HG03039 (cell line): Measurements from ENCODE around the gene BTAF1.
"Not testable (repeated sequence)": the region's sequence is repeated elsewhere in the genome, so short reads cannot be mapped to it uniquely, and the experiment has no call there.

Experiments used
- ATAC-seq: cut with Tn5 transposase; IDR thresholded peaks from one replicate; pipeline ENCODE4 v1.9.1; 2021; ENCODE audit warnings: mild to moderate bottlenecking, moderate library complexity; ENCODE audit not compliant: unreplicated experiment

The BTAF1 gene

DNA sequence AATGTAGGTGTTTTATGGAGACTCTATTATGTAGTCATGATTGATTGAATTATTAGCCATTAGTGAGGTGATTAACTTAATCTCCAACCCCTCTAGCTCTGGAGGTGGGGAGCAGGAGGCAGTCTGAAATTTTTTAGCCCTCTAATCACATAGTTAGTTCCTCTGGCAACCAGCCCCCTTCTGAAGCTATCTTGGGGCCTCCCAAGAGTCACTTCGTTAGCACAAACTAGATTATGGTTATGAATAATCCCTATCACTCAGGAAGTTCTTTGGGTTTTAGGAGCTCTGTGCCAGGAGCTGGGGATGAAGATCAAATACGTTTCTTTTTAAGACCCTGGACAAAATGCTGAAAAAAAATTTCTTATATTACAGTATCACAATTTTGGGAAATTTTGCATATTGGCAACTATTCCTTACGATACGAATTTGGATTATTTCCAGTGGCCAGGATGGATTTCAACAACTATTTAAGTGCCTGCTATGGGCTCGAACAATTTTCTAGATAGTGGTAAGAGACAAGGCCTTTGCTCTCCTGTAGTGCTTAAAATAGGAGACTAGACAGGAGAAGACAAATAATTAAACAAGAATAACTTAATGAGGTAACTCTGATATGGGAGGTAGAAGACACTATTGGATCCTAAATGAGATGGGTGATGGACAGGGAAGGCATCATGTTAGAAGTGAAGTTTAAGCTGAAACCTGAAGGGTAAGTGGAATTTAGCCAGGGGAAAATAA, 52.9 kb downstream of the BTAF1 start:
- no peak for ATAC-seq

DNA sequence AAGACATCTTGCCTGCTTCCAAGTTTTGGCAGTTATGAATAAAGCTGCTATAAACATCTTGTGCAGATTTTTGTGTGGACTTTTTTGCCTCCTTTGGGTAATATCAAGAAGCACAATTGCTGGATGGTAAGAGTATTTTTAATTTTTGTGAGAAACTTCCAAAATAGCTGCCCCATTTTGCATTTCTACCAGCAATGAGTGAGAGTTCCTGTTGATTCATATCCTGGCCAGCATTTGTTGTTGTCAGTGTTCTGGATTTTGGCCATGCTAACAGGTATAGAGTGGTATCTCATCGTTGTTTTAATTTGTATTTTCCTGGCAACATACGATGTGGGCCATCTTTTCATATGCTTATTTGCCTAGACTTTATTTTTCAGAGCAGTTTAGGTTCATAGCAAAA, 53.9 kb downstream of the BTAF1 start:
- ATAC-seq = no peak

DNA sequence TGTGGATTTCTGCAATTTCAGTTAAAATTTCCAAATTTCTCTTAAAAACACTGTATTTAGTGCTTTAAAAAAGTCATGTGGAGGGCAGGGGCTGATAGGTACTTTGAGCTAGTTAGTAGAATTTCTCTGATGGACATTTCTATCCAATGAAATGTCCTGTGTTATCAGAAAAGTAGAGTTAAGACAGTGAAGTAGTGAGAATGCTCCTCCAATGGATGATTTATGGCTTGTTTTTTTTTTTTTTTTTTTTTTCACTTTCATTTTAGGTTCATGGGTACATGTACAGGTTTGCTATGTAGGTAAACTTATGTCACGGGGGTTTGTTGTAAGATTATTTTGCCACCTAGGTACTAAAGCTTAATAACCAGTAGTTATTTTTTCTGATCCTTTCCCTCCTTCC, 55.0 kb downstream of the BTAF1 start:
- no peak for ATAC-seq

DNA sequence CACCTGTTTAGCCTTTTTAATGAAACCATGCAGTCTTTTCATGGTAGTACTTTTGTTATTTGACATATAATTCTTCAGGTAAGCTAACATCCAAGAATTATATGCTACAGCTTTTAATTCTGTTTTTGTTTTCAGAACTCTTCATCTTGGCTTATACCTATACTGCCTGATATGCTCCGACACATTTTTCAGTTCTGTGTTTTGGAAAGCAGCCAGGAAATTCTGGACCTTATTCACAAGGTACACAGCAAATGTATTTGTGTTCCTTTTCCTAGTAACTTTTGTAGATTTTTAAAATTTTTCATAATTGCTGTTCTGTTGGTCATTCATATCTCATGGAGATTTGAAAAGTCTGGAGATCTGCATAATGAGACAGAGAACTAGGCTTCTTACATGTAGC, 56.7 kb downstream of the BTAF1 start:
- no peak for ATAC-seq

DNA sequence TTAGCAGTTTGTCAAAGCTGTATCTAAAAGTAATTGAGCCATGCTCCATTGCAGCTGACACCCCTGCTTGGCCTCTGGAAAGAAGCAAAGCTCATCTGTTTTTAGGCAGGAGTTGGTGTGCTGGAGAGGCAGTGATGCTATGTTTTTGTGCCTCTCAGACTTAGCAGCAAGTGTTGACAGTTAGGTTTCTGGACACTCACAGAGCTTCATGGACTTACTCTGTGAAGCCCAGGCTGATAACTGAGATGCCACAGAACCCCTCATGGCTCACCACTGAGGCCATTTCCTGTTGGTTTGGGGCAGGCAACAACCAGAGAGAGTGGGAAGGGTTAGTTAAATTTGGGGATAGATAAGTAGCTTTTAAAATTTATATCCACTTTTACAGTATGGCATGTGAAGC, 59.8 kb downstream of the BTAF1 start:
- no peak for ATAC-seq

DNA sequence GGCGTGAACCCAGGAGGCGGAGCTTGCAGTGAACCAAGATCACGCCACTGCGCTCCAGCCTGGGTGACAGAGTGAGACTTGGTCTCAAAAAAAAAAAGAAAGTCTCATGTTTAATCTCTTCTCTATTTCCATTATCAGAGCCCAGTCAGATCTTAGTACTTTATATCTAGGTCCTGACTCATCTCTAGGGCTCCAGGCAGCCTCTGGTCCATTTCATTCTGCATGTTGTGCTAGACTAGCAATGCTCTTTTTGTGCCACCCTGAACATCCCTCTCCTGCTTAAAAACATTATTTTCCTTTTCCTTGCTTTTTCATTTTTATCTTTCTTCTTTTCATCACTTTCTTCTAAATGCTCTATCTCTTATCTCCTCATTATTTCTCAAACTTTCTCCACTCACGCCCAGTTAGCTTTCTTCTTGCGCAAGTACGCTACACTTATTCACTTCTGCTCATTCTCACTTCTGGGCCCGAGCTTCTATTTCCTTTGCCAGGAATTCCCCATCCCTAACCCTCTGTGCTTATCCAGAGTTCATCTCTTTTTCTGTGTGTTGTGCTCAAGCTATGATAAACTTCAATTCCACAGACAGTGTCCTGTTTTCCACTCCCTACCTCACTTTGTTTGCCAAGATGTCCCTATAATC, 63.9 kb downstream of the BTAF1 start:
- ATAC-seq = no peak

DNA sequence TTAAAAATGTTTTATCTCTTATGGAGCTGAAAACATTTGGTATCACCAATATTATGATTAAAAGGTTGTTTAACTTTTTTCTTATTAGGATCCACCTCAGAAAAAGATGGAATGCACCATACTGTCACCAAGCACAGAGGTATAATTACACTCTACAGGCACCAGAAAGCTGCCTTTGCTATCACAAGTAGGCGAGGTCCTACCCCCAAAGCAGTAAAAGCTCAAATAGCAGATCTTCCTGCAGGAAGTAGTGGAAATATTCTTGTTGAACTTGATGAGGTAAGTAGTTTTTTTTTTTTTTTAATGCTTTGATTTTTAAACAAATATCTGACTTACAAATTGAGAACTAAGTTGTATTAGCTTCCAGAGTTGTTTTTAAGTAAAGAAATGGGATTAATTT, 68.5 kb downstream of the BTAF1 start:
- ATAC-seq = no peak

DNA sequence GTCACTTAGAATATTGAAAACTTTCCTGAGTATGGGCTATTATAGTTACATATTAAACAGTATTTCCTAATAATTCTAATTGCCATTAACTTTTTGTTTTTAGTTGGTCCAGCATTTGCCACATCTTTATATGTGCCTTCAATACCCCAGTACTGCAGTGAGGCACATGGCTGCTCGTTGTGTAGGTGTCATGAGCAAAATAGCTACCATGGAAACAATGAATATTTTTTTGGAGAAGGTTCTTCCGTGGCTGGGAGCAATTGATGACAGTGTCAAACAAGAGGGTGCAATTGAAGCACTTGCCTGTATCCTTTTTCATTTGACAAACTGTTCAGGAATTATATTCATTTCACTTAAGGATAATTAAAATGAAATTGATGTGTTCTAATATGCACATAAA, 72.7 kb downstream of the BTAF1 start:
- ATAC-seq = no peak

DNA sequence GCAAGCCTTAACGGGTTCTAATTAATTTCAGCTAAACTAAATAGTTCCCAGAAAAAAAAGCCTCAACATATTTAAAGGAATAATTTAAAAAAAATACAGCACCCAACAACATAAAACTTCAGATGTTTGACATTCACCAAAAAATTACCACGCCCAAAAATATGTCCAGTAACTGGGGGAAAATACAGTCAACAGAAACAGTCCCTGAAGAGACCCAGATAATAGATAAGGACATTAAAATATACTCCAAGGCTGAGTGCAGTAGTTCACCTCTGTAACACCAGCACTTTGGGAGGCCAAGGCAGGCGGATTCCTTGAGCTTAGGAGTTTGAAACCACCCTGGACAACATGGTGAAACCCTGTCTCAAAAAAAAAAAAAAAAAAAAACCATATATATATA, 78.0 kb downstream of the BTAF1 start:
- ATAC-seq = no peak

DNA sequence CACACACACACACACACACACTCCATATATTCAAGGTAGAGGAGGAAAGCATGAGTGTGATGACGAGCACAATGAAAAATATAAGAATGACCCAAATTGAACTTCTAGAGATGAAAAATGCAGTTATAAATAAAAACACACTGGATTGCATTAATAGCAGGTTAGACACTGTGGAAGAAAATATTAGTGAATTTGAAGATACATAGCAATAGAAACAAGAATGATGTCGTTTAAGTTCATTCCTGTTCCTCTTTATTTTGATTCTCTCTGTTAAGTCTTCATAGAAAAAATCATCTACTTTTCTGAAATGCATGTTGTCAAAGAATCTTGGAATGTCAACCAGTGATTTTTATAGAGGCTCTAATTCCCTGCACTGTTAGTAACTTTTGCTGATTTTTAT, 78.4 kb downstream of the BTAF1 start:
- ATAC-seq = no peak

DNA sequence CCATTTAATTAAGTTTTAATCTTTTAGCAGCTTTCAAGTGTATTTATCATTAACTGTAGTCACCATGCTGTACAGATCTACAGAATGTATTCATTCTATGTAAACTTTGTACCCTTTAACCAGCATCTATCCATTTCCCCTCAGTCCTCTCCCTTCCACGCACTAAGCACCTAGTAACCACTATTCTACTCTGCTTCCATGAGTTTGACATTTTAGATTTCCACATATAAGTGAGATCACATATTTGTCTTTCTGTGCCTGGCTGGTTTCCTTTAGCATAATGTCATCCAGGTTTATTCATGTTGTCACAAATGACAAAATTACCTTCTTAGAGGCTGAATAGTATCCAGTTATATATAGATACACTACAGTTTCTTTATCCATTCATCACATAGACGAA, 79.7 kb downstream of the BTAF1 start:
- no peak for ATAC-seq

DNA sequence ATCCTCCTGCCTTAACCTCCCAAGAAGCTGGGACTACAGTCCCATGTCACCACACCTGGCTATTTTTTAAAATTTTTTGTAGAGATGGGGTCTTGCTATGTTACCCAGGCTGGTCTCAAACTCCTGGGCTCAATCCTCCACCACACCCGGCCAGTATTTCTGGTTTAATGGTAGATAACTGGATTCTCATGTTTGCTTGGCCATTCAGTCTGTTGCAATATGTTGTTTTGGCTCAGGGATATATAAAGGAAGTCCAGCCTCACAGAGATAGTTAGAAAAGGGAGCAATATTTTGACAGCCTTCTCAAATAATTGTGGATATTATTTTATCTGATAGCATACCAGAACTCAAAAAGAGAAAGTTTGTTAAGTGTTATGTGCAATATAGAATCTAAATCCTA, 82.4 kb downstream of the BTAF1 start:
- ATAC-seq = no peak

DNA sequence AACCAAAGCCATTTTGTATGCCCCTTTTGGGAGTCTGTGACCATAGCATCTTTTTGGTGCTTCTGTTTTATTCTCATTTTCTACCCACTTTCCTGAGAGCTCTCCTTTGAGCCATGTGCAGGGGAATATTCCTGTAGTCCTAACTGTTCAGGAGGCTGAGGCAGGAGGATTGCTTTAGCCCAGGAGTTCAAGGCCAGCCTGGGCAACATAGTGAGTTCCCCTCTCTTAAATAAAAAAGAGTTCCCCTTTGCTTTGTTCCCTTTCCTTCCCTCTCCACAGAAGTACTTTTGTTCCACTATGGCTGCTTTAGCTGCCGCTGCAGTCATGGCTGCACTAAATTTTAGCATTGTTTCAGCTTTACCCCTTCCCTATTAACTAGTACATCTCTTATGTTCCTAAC, 85.9 kb downstream of the BTAF1 start:
- no peak for ATAC-seq

DNA sequence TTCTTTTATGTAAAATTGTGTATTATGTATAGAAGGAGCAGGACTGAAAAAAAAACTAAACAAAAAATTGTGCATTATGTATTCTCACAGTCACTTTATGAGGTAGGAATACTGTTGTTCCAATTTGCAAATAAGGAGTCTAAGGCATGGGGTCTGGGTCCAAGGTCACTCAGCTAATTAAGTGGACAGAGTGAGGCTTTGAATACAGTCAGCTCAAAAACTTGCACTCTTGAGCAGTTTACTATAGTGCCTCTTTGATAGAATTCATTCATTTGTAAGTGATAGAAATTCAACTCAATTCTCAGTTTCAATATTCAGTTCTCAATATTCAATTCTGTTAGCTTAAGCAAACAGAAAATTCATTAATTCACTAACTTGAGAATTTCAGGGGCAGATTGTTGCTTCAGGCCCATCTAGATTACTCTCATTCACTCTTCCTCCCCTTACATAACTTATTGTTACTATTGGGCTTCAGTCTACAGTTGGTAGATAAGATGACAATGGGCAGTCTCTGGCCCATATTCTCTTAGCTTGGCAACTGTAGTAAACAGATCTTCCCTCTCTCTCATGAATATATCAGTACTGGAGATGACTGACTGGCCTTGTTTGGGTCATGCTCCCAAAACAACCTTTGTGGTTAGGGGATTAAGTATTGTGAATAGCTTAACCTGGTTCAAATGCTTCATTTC, 86.6 kb downstream of the BTAF1 start:
- no peak for ATAC-seq

DNA sequence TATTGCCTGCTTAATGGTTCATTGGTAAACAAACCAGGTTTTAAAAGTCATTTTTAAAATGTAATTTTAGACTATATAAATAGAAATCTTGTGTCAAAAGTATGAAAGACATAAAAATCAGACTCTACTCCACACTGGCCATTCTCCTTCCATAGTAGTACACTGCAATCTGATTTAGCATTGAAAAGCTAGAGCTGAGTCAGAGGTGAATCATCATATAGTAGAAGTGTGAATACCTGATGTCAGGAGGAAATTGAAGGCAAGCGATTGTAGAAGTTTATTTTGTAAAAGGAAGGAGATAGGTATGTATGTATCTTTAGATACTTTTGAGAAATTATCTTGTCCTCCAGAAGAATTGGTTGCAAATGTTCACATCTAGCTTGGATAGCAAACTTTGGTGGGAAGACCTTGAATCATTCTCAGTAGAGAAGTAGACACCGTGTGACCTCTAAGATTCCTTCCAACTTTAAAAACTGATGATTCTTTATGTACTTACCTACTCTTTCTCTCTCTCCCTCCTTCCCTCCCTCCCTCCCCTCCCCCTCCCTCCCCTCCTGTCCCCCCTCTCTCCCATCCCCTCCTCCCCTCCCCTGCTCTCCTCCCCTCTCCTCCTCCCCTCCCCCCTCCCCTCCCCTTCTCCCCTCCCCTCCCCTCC, 88.1 kb downstream of the BTAF1 start:
- ATAC-seq = no peak

DNA sequence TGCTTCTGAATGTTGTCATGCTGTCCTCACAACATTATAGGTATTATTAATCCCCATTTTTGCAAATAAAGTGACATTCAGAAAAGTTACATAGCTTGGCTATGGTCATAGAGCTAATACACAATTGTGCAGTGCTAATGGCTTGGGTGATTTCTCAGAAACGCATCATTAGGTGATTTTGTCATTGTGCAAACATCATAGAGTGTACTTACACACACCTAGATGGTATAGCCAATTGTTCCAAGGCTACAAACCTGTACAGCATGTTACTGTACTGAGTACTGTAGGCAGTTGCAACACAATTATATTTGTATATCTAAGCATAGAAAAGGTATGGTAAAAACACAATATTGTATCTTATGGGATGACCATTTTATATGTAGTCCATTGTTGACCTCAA, 91.0 kb downstream of the BTAF1 start:
- ATAC-seq = no peak

DNA sequence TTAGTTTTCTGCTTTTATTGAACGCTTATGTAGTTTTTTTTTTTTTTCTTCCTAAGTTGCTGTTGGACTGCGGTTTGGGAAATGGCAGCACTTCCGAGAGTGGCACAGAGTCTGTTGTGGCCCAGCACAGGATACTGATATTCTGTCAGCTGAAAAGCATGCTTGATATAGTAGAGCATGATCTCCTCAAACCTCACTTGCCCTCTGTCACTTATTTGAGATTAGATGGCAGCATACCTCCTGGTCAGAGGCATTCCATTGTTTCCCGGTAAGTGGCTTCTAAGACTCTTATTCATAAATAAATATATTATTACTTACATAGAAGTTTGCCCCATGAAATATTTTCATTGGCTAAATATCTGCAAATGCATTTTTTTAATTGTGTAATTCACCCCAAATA, 101.1 kb downstream of the BTAF1 start:
- ATAC-seq = no peak

DNA sequence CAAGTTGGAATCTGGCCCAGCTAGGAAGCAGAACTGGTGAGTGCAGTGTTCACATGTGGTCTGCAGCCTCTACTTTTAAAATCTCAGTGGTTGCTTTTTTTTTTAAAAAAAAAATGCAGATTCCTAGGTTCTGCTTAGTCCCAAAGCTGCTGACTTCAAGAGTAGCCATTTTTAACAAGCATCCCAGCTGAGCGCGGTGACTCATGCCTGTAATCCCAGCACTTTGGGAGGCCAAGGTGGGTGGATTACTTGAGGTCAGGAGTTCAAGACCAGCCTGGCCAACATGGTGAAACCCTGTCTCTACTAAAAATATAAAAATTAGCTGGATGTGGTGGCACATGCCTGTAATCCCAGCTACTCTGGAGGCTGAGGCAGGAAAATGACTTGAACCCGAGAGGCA, 101.8 kb downstream of the BTAF1 start:
- not testable (repeated sequence) for ATAC-seq

DNA sequence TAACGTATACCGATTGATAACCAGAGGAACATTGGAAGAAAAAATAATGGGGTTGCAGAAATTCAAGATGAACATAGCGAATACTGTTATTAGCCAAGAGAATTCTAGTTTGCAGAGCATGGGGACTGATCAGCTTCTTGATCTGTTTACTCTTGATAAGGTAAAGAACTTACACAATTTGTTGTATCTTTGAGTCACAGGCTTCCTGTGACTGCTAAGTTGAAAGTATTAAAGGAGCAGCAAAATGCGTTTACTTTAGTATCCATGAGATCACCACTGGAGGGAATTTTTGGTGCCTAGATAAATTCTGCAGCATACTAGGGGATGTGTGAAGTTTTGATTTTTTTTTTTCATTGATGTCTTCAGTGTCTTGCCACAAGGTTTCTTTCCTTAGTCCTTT, 103.6 kb downstream of the BTAF1 start:
- ATAC-seq = no peak

DNA sequence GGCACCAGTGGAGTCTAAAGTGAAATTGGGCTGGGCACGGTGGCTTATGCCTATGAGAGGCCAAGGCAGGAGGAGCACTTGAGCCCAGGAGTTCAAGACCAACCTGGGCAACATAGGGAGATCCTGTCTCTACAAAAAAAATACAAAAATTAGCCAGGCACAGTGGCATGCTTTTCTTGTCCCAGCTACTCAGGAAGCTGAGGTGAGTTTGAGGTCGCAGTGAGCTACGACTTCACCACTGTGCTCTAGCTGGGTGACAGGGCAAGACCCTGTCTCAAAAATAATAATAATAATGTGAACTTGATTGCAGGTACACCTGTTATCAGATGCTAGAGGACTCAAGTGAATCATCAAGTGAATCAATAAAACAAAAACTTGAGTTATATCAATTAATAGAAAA, 108.0 kb downstream of the BTAF1 start:
- no peak for ATAC-seq

DNA sequence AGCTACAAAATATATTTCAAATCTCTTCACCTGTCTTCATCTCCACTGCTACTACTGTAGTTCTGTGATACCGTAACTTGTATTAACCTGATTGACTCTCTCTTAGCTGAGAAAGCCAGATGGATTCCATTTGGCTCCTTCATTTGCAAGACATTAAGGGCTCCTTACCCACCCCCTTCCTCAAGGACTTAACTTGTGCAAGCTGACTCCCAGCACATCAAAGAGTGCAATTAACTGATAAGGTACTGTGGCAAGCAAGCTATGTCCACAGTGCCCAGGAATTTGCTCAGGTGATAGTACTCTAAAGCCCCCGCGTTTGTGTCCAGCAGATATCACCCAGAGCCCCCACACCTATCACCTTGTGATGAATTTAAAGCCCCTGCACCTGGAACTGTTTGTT, 109.5 kb downstream of the BTAF1 start:
- not testable (repeated sequence) for ATAC-seq

DNA sequence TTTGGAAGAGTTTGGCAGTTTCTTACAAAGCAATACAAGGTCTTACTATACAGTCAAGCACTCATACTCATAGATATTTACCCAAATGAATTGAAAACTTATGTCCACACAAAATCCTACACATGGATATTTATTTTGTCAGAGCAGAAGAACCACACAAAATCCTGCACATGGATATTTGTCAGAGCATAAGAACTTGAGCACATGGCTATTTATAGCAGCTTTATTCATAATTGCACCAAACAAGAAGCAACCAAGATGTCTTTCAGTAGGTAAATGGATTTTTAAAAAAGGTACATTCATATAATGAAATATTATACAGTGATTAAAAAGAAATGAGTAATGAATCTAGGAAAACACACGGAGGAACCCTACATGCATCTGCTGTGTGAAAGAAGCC, 115.4 kb downstream of the BTAF1 start:
- no peak for ATAC-seq
